GM18951 (cell line): ENCODE results near the gene TMEM259.
A peak's percentile ranks its signal among the peaks of the same experiment; 100 is the strongest.

Source experiments
- POLR2A ChIP-seq: IDR thresholded peaks from 4 replicates; pipeline ENCODE4 v1.6.1; 2011; ENCODE audit warnings: mild to moderate bottlenecking; ENCODE audit not compliant: insufficient read length, insufficient read depth; ENCODE audit errors: extremely low read depth
- in situ Hi-C: fragments of 300-500 bp; cut with MboI; formaldehyde crosslinking; loops from one replicate; pipeline ENCODE4 v1.12.0; 2022; ENCODE audit warnings: low sequenced_read_pairs, mixed read lengths, inconsistent platforms; ENCODE audit not compliant: unreplicated experiment

The TMEM259 gene

DNA sequence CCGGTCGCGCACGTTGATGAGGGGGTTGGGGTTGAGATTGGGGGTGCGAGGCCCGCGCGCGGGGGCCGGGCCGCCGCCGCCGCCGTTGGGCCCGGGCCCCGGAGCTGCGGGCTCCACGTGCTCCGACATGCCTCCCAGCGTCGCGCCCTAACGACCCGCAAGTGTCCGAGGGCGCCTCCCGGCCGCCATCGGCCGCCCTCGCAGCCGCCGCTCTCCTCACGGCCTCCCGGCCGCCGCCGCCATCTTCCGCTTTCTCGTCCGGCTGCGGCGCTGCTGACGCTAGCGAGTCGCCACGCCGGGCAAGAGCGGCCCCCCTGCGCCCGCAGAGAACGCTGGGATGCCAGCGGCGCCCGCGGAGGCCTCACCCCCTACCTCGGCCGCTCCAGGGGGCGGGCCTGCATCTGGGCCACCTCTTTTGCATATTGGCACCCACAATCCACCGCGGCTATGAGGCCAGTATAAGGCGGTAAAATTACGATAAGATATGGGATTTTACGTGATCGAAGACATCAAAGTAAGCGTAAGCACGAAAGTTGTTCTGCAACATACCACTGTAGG lies at the start of gene TMEM259:
Gene TMEM259 (minus strand): TSS at position 256 of the 558 bp plus-strand sequence. CDS start 127 bp downstream, at position 129.
- TF ChIP-seq POLR2A, result peak; percentile 84
- in situ Hi-C loops, result no loop called here

DNA sequence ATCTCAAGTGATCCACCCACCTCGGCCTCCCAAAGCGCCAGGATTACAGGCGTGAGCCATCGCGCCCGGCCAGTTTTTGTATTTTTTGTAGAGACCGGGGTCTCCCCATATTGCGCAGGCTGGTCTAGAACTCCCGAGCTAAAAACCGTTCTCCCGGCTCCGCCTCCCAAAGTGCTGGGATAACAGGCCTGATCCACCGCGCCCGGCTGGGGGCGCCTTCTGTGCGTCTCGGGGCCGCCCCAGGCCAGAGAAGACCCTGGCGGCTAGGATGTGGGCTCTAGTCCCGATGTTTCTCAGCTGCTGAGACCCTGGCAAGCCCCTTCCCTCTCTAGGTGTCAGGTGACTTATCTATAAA lies 49.6 kb upstream of the TMEM259 start:
- in situ Hi-C loops, result no loop called here
- TF ChIP-seq POLR2A, result no peak

DNA sequence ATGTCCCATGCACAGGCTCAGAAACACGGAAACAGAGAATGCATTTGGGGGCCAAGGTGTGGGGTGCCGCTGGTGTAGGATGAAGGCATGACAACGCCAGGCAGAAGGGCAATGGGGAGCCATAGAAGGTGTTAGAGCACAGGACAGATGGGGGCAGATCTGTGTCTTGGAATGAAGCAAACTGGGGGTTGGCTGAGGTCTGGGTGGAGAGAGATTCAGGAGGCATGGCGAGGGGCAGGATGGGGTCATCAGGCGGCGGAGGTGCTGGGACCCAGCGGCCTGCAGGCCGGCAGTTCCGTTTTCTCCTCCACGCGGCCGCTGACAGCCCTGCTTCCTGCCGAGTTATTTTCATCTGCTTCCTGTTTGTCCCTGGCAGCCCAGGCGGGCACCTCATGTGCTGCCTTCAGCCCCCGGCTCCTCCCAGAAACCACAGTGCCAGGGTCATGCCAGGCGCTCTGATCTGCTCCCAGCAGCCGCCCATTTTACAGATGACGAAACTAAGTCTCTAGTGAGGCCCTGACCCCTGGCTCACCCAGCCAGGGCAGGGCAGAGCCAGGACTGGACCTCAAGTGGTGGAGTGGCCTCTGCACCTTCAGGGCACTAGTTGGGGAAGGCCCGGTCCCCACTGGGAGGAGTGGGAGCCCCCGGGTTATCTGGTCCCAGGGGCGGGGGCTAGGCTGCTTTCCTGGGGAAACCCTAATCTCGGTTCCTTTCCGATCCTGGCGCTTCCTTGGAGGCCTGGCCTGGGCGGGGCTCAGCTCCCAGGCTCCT lies 48.3 kb upstream of the TMEM259 start:
- peak; percentile 51 for TF ChIP-seq POLR2A
- in situ Hi-C loops, result no loop called here

DNA sequence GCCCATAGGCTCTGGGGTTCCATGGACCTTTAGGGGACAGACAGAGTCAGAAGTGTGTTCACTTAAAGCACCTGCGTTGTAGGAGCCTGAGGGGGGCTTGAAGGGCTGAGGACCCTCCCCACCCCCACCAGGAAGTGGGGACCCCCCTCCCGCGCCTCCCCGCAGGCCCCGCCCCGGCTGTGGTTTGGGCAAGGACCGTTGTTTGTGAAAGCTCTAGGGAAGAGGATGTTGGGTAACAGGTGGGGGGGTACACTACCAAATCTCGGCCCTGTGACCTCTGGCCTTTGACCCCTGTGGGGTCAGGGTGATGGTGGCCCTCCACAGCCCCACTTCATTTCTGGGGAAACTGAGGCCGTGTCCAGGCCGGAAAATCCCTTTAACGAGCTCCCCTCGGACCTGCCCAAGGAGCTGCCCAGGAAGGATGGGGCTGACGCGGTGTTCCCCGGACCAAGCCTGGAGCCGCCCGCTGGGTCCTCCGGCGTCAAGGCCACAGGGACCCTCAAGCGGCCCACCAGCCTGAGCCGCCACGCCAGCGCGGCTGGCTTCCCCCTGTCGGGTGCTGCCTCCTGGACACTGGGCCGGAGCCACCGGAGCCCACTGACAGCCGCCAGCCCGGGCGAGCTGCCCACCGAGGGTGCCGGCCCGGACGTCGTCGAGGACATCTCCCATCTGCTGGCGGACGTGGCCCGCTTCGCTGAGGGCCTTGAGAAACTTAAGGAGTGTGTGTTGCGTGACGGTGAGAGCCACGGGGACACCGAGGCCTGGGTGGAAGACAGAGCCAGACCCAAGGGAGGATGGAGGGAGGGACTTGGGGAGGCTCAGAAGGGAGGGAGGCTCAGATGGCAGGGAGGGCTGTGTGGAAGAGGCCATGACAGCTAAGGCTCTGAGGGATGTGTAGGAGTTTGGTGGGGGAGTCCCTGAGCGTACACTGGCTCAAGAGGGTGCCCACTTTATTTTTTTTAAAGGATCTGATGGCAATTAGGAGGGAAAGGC lies 47.4 kb upstream of the TMEM259 start:
- no peak for TF ChIP-seq POLR2A
- in situ Hi-C loops, result no loop called here

DNA sequence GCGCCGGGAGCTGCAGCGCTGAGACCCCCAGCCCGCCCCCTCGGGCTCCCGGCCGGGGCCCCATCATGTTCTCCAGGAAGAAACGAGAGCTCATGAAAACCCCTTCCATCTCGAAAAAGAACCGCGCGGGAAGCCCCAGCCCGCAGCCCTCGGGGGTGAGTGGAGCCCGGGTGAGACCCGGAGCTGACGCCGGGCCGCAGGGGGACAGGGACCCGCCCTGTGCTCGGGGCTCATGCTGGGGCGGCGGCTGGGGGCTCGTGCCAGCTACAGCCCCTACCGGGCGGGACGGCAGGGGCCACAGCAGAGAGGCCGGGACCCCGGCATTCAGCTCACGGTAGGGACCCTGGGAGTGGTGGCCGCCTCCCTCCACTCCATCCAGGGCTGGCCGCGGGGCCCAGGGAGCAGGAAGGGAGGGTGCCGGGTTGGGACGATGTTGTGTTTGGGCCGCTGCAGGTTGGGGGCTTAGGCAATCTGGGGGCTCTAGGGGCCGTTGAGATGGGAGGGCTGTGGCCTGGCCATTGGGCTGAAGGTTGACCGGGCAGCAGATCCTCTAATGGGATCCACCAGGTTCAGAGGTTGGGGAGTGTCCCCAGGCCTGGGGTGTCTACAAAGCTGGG lies 46.5 kb upstream of the TMEM259 start:
- in situ Hi-C loops, result no loop called here
- TF ChIP-seq POLR2A, result peak; percentile 11

DNA sequence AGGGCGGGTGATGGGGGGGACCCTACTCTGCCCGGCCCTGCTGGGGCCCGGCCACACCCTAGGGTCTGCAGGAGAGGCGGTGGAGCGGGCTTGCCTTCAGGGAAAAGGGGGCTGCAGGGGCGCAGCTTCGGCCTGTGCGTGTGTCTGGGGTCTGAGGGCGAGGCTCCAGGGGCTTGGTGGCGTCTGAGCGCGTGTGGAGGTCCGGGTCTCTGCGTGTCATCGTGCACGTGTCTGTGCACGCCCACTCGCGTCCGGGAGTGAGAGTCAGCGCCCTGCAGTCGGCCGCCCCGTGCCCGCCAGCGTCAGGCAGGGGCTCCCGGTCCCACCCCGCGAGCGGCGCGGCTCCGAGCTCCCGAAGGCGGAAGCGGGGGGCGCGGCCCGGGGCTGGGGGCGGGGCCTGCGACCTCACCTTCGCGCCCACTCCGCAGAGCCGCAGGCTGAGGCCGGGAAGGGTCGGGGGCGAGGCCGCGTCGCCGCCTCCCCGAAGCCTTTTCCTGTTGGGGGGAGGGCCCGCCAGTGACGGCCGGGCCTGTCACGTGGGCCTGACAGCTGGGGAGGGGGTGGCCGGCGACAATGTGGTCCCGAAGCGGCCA lies 45.9 kb upstream of the TMEM259 start, which contains the start of gene ARHGAP45:
Gene ARHGAP45 (plus strand): TSS at position 420 of the 593 bp plus-strand sequence. CDS start 239 bp downstream, outside the sequence.
- in situ Hi-C loops, result no loop called here
- peak; percentile 42 for TF ChIP-seq POLR2A

DNA sequence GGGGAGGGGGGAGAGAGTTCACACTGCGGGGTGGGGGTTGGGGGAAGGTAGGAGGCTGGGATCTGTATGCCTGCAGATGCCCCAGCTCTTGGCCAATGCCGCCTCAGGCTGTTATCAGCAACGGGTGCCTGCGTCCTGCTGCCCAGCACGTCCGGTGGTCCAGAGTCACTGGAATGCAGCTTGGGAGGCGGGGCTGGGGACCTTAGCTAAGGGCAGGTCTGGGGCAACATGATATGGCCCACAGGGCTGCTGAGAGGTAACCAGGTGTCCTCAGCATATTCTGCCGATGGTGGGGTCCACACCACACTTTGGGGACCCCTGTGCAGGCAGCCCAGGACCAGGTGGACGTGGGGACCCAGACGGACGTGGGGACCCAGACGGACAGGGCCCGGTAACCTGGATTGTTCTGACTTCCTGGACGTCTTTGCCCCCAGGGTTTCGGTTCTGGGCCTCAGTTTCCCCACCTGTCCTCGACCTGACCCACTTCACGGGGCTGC lies 45.4 kb upstream of the TMEM259 start:
- in situ Hi-C loops, result no loop called here
- no peak for TF ChIP-seq POLR2A

DNA sequence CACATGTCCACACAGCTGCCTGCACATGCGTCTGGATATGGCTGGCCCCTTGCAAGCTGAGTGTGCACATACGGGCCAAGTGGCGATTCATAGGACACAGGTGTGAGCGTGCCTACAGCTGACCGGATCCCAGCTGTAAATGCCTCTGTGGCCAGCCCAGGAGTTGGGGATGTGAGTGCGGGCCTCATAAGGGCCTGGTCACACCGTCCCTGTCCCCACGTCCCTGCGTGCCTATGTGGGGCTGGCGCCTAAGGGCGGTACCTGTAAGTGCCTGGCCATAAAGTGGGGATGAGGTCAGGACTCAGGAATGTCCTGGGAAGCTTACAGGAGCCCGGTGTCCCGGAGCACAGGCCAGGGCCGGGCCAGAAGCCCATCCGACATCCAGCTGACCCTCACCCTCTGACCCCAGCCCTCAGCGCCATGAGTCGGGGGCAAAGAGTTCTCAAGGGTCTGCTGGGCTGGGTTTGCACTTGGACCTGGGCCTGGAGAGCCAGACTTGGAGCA lies 44.7 kb upstream of the TMEM259 start:
- TF ChIP-seq POLR2A, result no peak
- in situ Hi-C loops, result no loop called here

DNA sequence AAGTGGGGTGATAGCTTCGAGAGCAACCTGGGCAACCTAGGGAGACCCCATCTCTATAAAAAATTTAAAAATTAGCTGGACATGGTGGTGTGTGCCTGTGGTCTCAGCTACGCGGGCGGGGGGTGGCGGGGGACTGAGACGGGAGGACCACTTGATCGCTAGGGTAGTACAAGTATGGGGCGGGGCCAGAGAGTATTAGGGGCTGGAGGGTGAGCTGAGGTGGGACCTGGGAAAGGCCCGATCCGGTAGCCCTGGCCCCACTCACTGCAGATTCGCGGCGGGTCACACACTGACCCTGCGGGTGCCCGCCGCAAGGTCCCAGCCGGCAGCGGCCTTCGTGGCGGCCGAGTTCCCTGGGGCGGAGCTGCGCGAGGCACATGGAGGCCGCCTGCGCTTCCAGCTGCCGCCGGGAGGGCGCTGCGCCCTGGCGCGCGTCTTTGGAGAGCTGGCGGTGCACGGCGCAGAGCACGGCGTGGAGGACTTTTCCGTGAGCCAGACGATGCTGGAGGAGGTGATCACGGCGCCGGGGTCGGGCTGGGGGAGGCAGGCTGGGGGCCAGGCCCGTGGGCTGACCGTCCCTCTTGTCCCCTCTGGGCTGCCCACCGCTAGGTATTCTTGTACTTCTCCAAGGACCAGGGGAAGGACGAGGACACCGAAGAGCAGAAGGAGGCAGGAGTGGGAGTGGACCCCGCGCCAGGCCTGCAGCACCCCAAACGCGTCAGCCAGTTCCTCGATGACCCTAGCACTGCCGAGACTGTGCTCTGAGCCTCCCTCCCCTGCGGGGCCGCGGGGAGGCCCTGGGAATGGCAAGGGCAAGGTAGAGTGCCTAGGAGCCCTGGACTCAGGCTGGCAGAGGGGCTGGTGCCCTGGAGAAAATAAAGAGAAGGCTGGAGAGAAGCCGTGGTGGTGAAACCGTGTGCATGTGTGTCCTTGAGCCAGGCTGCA lies 44.0 kb upstream of the TMEM259 start:
- in situ Hi-C loops, result no loop called here
- no peak for TF ChIP-seq POLR2A

DNA sequence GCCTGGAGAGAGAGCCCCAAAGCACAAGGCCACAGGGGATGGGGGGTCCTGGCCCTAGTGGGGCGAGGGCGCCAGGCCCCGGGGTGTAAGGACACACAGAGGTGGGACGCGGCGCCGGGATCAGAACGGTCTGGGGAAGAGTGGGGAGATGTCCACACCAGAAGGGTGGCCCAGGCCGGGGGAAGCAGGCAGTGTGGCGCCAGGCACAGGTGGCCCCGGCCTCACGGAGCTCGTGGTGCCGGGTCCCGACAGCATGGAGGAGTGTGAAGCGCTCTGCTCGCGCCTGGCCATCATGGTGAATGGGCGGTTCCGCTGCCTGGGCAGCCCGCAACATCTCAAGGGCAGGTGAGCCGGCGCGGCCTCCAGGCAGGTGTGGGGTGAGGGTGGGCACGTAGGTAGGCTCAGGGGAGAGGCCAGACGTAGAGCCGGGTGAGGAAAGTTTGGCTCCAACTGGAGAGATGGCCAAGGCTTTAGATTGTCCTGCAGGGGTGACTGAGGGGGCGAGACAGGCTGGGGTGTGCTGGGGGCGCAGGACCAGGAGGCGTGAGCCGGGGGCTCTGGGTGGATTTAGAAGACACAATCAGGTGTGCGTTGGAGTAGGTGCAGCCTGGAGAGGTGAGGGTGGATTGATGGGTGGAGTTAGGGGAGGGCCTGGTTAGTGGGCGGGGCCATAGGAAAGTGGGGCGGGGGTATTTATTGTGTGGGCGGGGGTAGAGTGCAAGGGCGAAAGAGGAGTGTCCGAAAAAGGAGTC lies 43.2 kb upstream of the TMEM259 start:
- TF ChIP-seq POLR2A, result no peak

More for the DNA sequence above, 43.2 kb upstream of the TMEM259 start:
- in situ Hi-C loops, result no loop called here
